ENCODE measurements around the gene SYPL2. TPM values are rescaled to one million over a fixed set of nuclear protein-coding genes. Genes with fewer than 3 reads are reported as not detected.

Gene SYPL2
- total RNA-seq, 6 experiments from 2014 or later, result 16.0 to 34.1 (median 18.5) TPM

DNA sequence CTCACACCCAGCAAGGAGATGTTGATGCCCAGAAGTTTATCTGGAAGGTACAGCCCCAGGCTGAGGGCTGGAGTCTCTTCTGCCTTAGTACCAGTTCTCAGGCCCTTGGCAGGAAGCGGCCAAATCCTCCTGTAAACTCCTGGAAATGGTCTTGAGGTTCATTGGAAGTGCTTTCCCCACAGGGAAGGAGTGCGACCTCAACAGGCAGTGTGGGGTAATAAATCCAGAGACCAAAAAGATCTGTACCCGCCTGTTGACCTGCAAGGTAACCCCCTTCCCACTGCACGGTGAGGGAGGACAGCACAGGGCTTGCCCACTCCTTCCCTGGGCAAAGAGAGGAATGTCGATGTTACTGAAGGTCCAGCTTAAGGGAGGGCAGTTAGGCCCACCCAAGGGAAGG lies 21.9 kb downstream of the SYPL2 start:
- TF ChIP-seq, protein P1, sequence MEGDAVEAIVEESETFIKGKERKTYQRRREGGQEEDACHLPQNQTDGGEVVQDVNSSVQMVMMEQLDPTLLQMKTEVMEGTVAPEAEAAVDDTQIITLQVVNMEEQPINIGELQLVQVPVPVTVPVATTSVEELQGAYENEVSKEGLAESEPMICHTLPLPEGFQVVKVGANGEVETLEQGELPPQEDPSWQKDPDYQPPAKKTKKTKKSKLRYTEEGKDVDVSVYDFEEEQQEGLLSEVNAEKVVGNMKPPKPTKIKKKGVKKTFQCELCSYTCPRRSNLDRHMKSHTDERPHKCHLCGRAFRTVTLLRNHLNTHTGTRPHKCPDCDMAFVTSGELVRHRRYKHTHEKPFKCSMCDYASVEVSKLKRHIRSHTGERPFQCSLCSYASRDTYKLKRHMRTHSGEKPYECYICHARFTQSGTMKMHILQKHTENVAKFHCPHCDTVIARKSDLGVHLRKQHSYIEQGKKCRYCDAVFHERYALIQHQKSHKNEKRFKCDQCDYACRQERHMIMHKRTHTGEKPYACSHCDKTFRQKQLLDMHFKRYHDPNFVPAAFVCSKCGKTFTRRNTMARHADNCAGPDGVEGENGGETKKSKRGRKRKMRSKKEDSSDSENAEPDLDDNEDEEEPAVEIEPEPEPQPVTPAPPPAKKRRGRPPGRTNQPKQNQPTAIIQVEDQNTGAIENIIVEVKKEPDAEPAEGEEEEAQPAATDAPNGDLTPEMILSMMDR (IDR thresholded peaks at IDR 0.05), result peak; percentile 49; the same call in 1 of the 2 replicates
- Mint-ChIP-seq H3K27me3 (ENCODE audit: insufficient read depth) (no peaks in the 10 kb centered on the region; the same call in none of the 2 replicates), H3K27ac (no peak overlapping the region), H3K9me3 (no peaks in the 10 kb centered on the region), H3K36me3 (ENCODE audit: low read depth) (no peaks in the 10 kb centered on the region), H3K4me3 (no peak overlapping the region), H3K4me1 (ENCODE audit: low read depth) (peaks cover 26% of the 10 kb centered on the region)
- no peak for DNase-seq

DNA sequence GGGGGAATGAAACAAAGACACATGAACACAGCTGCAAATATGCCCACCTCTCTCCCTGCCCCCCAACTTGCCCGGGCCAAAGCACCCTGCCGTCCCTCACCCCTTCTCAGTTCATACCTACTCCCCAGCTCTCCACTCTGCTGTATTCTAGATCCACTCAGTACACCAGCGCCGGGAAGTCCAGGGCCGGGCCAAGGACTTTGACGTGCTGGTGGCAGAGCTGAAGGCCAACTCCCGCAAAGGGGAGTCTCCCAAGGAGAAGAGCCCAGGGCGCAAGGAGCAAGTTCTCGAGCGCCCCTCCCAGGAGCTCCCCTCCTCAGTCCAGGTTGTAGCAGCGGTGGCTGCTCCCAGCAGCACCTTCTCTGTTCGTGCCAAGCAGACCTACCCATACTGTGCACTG lies 22.4 kb downstream of the SYPL2 start:
- no peaks in the 10 kb centered on the region for H3K36me3 Mint-ChIP-seq (ENCODE audit: low read depth)
- no peak overlapping the region for H3K4me3 Mint-ChIP-seq
- TF ChIP-seq, protein P1 (IDR thresholded peaks at IDR 0.05), result no peak
- peaks cover 27% of the 10 kb centered on the region for H3K4me1 Mint-ChIP-seq (ENCODE audit: low read depth)
- H3K27ac Mint-ChIP-seq, result no peak overlapping the region
- no peak for DNase-seq
- H3K9me3 Mint-ChIP-seq, result no peaks in the 10 kb centered on the region
- H3K27me3 Mint-ChIP-seq (ENCODE audit: insufficient read depth), result no peaks in the 10 kb centered on the region; the same call in none of the 2 replicates

DNA sequence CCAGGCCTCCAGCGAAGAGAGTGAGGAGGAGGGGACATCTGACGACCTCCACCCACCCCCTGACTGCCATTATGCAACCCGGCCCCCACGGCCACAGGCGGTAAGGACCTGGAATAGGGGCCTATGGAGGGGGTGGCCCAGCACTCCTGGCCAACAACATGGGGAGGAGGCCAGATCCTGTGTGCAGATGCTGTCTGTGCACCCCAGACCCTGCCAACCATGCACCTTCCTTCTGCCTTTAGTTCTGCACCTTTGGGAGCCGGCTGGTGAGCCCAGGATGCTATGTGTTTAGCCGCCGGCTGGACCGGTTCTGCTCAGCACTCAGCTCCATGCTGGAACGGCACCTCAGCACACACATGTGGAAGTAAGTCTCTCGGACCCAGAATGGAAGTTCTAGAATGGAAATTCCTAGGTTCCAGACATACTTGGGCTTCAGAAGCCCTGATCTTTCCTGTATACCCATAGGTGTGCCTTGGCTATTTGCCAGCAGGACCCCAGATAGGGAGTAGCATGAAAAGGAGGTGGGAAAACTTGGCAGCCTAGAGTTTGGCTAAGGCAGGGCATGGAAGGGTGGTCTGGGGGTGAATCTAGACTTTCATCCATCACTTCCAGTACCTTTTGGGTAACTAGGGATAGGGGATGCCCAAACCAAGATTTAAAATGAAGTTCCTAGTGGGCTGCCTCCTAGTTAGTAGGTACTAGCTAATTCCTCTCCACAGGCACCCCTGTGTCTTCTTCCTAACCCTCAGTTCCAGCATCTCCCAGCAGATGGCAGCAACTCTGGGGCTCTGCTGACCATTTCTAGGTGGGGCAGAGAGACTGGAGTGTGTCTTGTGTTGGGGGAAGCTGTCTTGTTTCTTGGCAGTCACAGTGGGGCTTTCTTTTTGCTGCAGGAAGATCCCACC lies 23.9 kb downstream of the SYPL2 start:
- DNase-seq, result peak; percentile 64
- Mint-ChIP-seq H3K9me3 (no peaks in the 10 kb centered on the region), H3K27me3 (ENCODE audit: insufficient read depth) (no peaks in the 10 kb centered on the region; the same call in 1 of the 2 replicates), H3K27ac (peak overlapping the region; percentile 53; the same call in 1 of the 2 replicates), H3K4me3 (no peak overlapping the region), H3K36me3 (ENCODE audit: low read depth) (no peaks in the 10 kb centered on the region), H3K4me1 (ENCODE audit: low read depth) (peaks cover 30% of the 10 kb centered on the region)
- TF ChIP-seq, protein P1 (IDR thresholded peaks at IDR 0.05), result peak; percentile 87

DNA sequence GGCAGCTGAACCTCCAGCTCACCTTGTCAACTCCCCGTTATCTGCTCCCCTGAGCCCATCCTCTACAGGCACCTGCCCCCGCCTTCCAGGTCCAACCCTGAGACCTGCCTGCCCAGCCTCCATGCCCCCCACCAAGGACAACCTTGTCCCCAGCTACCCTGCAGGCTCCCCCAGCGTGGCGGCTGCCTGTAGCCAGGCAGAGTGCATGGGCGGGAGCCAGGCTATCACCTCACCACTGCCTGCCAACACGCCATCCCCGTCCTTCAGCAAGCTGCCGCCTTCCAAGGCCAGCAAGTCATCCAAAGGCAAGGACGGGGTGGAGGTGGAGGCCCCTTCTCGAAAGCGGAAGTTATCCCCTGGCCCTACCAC lies 24.6 kb downstream of the SYPL2 start:
- H3K4me1 Mint-ChIP-seq (ENCODE audit: low read depth), result peaks cover 34% of the 10 kb centered on the region
- H3K4me3 Mint-ChIP-seq, result no peak overlapping the region
- no peaks in the 10 kb centered on the region for H3K9me3 Mint-ChIP-seq
- no peaks in the 10 kb centered on the region; the same call in 1 of the 2 replicates for H3K36me3 Mint-ChIP-seq (ENCODE audit: low read depth)
- peak overlapping the region; percentile 53; the same call in 1 of the 2 replicates for H3K27ac Mint-ChIP-seq
- H3K27me3 Mint-ChIP-seq (ENCODE audit: insufficient read depth), result no peaks in the 10 kb centered on the region
- DNase-seq, result no peak
- TF ChIP-seq, protein P1 (IDR thresholded peaks at IDR 0.05), result no peak; the same call in 1 of the 2 replicates

DNA sequence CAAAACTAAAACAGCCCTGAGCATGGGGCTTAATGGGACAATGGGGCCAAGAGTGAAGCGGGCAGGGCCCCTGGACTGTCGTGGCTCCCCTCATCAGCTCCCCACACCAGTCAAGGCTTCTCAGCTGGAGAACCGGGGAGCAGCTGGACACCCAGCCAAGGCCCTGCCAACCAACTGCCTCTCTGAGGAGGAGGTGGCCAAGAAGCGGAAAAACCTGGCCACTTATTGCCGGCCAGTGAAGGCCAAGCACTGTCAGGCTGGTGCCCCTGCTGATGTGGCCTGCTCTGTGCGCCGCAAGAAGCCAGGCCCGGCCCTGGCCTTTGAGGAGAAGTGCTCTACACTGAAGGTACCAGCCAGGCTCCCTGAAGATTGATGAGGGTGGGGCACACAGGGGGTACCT lies 25.0 kb downstream of the SYPL2 start:
- Mint-ChIP-seq H3K27me3 (ENCODE audit: insufficient read depth) (no peaks in the 10 kb centered on the region), H3K9me3 (no peaks in the 10 kb centered on the region), H3K4me1 (ENCODE audit: low read depth) (peaks cover 38% of the 10 kb centered on the region), H3K36me3 (ENCODE audit: low read depth) (no peaks in the 10 kb centered on the region; the same call in 1 of the 2 replicates), H3K27ac (no peak overlapping the region), H3K4me3 (no peak overlapping the region)
- DNase-seq, result no peak
- TF ChIP-seq, protein P1 (IDR thresholded peaks at IDR 0.05), result no peak

Measured in HFFc6 (cell line).